Panc1 (cell line): Measurements from ENCODE around the gene KNSTRN.

Experiments used
- CTCF ChIP-seq: fragments of 450-650 bp; IDR thresholded peaks from 2 replicates; pipeline ENCODE4 v1.5.1; 2017; ENCODE audit warnings: mild to moderate bottlenecking
- POLR2AphosphoS5 ChIP-seq: IDR thresholded peaks from 2 replicates; pipeline ENCODE4 v1.6.1; 2012; ENCODE audit warnings: mild to moderate bottlenecking, low read depth, low read length, moderate library complexity
- REST ChIP-seq, 2 experiments: IDR thresholded peaks; 2 replicates each; pipeline ENCODE4 v1.6.1; 2011 to 2012; ENCODE audit warnings: low read depth in 2 of 2, control low read depth in 1 of 2, low read length in 1 of 2, mild to moderate bottlenecking in 1 of 2, moderate library complexity in 1 of 2; ENCODE audit not compliant: insufficient read depth in 1 of 2
- TCF7L2 ChIP-seq: IDR thresholded peaks from 2 replicates; pipeline ENCODE4 v1.6.1; 2011; ENCODE audit warnings: mild to moderate bottlenecking, low read depth, low read length, inconsistent platforms

GRCh38 chr15:40421246-40422157, 39.0 kb downstream of the KNSTRN start:
- peak; percentile 75 for TF ChIP-seq POLR2AphosphoS5
- peak; percentile 98 for TF ChIP-seq CTCF
- peak in 1 of 2 experiments; percentile 55; a peak in 1 of 4 replicates for TF ChIP-seq REST (IDR thresholded peaks at IDR 0.05; ENCODE audit: insufficient read depth in 1 of 2, low read depth in 2 of 2, low read length in 1 of 2)
- TF ChIP-seq TCF7L2: no peak
